Measurements from ENCODE around the gene NOTUM.

GRCh38 chr17:81968396-81968745 lies 7.4 kb upstream of the NOTUM start:
- TF ChIP-seq, protein P1, sequence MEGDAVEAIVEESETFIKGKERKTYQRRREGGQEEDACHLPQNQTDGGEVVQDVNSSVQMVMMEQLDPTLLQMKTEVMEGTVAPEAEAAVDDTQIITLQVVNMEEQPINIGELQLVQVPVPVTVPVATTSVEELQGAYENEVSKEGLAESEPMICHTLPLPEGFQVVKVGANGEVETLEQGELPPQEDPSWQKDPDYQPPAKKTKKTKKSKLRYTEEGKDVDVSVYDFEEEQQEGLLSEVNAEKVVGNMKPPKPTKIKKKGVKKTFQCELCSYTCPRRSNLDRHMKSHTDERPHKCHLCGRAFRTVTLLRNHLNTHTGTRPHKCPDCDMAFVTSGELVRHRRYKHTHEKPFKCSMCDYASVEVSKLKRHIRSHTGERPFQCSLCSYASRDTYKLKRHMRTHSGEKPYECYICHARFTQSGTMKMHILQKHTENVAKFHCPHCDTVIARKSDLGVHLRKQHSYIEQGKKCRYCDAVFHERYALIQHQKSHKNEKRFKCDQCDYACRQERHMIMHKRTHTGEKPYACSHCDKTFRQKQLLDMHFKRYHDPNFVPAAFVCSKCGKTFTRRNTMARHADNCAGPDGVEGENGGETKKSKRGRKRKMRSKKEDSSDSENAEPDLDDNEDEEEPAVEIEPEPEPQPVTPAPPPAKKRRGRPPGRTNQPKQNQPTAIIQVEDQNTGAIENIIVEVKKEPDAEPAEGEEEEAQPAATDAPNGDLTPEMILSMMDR (IDR thresholded peaks at IDR 0.05) = no peak
- TF ChIP-seq POLR2A (IDR thresholded peaks at IDR 0.05) = no peak
